Hepatic stellate cell (primary cell): Measurements from ENCODE around the gene FAHD1.
"Not testable (repeated sequence)": the region's sequence is repeated elsewhere in the genome, so short reads cannot be mapped to it uniquely, and the experiment has no call there.

Experiments
- DNase-seq: peaks from one replicate; pipeline ENCODE4 v3.0.0; 2011; ENCODE audit warnings: low spot score

FAHD1 gene

DNA sequence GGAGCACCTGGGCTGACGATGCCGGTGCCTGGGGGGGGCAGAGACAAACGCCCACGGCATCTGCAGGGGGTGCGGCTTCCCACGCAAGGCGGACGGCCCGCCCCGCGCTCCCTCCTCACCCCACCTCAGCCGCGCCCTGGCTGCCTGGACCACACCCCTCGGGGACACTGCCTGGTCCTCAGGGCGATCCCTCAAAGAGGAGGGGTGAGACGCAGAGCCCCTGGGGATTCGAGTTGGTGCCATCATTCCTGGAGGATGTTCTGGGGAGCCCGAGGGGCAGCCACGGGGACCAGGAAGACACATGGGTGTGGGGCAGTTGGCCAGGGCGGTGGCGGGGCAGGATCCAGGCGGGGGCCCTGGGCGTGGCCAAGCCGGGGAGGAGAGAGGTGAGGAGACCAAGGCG is 37.4 kb upstream of the FAHD1 start:
- no peak for DNase-seq

DNA sequence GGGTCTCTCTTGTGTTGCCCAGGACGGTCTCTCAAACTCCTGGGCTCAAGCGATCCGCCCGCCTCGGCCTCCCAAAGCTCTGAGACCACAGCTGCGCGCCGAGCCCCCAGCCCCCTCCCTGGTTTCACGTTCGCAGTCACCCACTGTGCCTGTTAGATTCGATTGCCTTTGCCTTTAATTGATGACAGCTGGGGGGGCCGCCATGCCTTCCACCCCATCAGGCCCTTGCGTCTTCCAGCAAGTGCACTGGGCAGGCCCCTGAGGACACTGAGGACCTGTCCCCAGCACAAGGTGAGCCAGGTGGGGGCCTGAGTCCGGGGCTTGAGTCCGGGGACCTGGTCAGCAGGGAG is 36.8 kb upstream of the FAHD1 start:
- DNase-seq, result no peak

DNA sequence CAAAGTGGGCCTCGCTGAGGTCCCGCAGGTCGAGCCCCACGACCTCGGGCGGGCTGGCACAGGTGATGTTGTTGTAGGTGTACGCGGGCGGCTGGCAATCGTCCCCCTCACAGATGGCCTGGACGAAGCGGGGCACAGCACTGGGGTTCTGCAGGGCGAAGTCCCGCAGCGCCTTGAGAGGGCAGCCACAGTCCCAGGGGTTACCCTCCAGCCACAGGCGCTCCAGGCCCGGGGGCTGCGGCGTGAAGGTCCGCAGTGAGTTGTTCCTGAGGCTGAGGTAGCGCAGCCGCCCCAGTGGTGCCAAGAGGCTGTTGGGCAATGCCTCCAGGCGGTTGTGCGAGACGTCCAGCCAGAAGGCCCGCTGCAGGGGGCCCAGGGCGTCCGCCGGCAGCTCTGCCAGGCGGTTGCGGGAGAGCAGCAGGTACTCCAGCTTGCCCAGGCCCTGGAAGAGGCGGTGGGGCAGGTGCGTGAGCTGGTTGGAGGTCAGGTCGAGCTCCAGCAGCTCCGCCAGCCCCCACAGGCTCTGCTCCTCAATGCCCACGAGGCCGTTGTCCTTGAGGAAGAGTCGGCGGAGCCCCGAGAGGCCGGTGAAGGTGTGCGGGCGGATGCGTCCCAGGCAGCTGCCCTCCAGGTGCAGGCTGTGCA is 36.3 kb upstream of the FAHD1 start:
- no peak for DNase-seq

DNA sequence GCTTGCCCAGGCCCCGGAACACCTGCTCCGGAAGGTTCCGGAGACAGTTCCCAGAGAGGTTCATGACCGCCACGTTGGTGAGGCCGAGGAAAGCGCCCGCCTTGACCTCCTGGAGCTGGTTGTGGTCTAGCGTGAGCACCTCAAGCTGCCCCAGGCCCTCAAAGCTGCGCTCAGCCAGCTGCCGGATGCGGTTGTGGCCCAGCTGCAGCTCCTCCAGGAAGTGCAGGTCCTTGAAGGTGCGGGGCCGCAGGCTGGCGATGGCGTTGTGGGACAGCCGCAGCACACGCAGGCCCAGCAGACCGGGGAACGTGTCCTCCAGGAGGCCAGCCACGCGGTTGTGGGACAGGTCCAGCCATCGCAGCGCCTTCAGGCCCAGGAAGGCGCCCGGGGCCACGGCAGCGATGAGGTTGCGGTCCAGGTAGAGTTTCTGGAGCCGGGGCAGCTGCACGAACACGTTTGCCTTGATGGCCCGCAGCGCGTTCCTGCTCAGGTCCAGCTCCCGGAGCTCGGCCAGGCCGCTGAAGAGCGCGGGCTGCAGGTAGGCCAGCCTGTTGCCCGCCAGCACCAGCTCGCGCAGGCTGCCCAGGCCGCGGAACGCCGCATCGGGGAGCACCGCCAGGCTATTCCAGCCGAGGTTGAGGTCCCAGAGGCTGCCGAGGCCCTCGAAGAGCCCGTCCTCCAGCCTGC is 35.6 kb upstream of the FAHD1 start:
- no peak for DNase-seq

DNA sequence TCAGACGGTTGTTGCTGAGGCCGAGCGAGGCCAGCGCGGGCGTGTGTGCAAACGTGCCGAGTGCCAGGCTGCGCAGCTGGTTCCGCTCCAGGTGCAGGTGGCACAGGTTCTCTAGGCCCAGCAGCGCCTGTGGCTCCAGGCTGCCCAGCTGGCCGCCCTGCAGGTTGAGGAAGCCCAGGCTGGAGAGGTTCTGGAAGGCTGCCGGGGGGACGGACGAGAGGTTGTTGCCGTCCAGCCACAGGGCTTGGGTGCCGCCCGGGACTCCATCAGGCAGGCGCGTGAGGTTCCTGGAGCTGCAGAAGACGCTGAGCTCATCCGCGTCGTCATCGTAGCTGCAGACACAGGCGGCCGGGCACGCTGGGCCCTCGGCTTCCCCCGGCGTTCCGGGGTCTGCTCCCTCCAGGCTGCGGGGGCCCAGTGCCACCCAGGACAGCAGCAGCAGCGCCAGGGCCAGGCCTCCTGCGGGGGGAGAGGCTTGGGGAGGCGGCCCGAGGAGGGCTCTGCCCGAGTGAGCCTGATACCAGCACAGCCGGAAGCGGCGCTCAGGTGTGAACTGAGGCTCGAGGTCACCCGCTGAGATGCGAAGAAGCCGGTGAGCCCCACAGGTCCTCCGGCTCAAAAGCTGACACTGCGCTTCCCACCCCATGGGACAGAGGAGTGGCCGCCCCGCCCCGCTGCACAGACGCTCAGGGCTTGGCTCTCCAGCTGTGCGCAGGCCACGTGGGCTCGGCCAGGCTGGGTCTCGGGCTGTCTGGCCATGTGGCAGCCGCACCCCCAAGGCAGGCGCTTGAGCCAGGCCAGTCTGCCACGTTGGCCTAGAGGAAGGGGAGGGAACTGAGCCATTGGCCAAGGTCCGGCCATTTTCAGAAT is 34.8 kb upstream of the FAHD1 start:
- DNase-seq, result no peak

DNA sequence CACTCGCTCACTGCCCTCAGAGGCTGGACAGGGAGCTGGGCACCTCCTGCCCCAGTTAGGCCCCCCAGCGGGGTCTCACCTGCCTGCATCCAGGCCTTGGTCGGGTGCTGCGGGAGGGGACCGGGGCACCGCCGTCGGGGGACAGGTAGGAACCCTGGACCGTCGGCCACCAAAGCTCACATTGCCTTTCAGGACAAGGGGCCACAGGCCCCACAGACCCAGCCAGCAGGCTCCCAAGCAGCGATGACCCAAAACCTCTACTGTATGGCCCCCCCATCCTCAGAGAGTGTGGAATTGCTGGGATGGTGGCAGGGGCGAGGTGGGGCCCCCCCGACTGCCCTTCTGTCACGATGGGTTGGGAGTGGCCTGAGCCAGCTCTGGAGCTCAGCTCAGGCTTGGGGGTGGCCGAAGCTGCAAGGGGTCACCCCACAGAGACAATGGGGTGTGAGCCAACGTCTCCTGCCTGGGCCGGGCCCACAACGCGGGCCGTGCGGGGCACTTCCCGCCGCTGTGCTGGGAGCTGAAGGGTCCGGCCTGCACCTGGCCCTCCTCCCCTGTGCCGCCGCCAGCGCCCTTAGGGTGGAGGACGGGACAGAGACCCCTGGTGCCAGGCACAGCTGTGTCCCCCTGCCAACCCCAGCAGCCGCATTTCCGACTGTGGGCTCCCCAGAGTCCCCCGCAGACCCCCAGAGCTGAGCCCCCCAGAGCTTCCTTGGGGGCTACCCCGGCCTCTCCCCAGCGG is 34.0 kb upstream of the FAHD1 start:
- no peak for DNase-seq

- DNase-seq, result no peak
Measured at GRCh38 chr16:1793578-1794220, 33.3 kb upstream of the FAHD1 start, which contains the start of gene IGFALS. Gene IGFALS (minus strand): TSS chr16:1793705. CDS start chr16:1793652, 53 bp downstream.

- DNase-seq, result no peak
Measured at GRCh38 chr16:1794221-1794871, 32.7 kb upstream of the FAHD1 start.

GRCh38 chr16:1794908-1795666 is 31.9 kb upstream of the FAHD1 start:
- no peak for DNase-seq

GRCh38 chr16:1799263-1799662 is 27.7 kb upstream of the FAHD1 start:
- DNase-seq, result not testable (repeated sequence)

GRCh38 chr16:1800701-1801100 is 26.3 kb upstream of the FAHD1 start:
- DNase-seq, result no peak

- DNase-seq, result no peak
Measured at GRCh38 chr16:1807626-1808025, 19.4 kb upstream of the FAHD1 start.

GRCh38 chr16:1808691-1809090 is 18.3 kb upstream of the FAHD1 start:
- no peak for DNase-seq

- DNase-seq, result no peak
Measured at GRCh38 chr16:1809281-1809801, 17.7 kb upstream of the FAHD1 start.

GRCh38 chr16:1810106-1810505 is 16.9 kb upstream of the FAHD1 start:
- DNase-seq, result no peak

- no peak for DNase-seq
Measured at GRCh38 chr16:1810536-1810935, 16.5 kb upstream of the FAHD1 start.

- DNase-seq, result peak; percentile 66
Measured at GRCh38 chr16:1812732-1813163, 14.3 kb upstream of the FAHD1 start.

- no peak for DNase-seq
Measured at GRCh38 chr16:1815461-1815860, 11.5 kb upstream of the FAHD1 start.

- DNase-seq, result no peak
Measured at GRCh38 chr16:1816396-1817275, 10.4 kb upstream of the FAHD1 start.
